GM12874 (cell line): ENCODE measurements around the gene XPNPEP1.

Source experiments
- TF ChIP-seq, protein P1 (sequence below): IDR thresholded peaks from 2 replicates; pipeline ENCODE4 v1.5.1; 2011; ENCODE audit warnings: low read depth, mild to moderate bottlenecking, control low read depth, low read length, moderate library complexity; ENCODE audit not compliant: insufficient read depth

Gene XPNPEP1

DNA sequence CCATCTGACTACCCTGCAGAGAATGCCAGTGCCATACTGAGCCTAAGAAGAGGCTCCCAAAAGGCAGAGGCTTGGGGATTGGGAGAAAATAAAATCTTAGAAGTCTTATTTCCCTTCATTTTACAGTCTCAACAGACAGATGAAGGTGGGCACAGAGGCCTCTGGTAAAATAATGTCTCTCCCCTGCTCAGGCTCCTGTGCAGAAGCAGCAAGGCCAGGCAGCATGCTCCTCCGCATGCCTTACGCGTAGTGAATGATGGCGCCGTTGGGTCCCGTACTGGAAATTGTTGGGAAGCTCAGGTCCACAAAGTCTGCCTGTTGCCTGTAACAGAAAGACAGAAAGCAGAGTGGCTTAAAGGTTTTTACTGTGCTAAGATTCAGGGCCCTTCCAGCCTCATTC is 45.8 kb downstream of the XPNPEP1 start:
- TF ChIP-seq, protein P1, sequence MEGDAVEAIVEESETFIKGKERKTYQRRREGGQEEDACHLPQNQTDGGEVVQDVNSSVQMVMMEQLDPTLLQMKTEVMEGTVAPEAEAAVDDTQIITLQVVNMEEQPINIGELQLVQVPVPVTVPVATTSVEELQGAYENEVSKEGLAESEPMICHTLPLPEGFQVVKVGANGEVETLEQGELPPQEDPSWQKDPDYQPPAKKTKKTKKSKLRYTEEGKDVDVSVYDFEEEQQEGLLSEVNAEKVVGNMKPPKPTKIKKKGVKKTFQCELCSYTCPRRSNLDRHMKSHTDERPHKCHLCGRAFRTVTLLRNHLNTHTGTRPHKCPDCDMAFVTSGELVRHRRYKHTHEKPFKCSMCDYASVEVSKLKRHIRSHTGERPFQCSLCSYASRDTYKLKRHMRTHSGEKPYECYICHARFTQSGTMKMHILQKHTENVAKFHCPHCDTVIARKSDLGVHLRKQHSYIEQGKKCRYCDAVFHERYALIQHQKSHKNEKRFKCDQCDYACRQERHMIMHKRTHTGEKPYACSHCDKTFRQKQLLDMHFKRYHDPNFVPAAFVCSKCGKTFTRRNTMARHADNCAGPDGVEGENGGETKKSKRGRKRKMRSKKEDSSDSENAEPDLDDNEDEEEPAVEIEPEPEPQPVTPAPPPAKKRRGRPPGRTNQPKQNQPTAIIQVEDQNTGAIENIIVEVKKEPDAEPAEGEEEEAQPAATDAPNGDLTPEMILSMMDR = no peak

DNA sequence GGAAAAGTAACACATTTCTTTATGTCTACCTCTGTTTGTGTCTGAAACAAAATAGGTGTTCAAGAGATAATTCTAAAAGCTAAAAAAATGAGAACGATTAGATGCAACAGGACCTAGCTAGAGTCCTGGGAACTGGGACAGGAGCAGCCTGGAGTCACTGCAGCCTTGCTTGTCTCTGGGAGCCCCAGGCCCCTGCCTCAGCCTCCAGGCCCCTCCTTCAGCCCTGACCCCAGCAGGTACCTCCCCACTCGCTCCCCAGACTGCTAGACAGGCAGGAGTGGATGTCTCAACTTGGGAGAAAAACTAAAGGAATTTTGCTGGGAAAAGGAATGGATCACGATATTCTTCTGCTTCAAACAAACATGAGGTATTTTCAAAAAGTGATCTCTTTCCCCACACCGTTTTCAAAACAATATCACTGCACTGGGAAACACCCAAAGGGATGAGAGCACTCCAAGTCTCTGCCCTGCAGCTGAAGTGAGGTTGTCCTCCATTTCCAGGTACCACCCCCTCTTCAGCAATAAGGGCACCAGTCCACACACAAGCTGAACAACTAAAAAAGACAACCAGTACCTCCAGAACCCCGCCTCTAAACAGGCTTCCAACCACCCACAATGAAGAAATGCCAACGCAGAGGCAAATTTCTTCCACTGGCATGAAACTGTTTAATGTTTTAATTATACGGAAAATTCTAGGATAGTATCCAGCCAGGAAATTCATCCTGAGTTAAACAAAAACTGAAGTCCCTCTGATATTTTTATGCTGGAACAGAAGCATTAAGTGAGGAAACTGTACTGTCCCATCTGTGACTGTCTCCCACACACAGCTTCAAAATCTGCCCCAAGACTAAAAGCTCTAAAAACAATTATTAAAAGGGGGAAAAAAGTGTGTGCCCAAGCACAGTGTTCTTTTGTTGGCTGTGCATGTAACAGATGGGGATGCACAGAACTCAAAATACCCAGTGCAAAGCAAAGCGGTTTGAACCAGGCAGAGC is 47.2 kb downstream of the XPNPEP1 start:
- TF ChIP-seq, protein P1 = no peak

DNA sequence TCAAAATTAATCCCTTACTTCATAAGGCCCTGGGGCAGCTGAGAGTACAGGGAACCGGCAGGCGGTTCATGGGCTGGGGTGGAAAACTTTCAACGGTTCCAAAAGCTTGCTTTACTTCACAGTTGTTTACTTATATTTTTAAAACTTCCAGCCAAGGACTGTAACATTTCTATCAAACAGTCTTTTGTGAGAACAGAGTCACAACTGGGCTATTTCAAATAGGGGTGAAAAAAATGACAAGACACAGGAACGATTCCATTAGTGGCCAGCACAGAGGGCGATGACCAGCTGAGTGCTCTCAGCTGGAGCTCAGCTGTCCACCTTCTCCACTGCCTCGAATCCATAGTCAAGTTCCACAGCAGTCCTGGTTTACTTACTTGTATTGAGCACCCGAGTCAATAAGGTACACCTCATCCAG is 48.2 kb downstream of the XPNPEP1 start:
- TF ChIP-seq, protein P1 = no peak

DNA sequence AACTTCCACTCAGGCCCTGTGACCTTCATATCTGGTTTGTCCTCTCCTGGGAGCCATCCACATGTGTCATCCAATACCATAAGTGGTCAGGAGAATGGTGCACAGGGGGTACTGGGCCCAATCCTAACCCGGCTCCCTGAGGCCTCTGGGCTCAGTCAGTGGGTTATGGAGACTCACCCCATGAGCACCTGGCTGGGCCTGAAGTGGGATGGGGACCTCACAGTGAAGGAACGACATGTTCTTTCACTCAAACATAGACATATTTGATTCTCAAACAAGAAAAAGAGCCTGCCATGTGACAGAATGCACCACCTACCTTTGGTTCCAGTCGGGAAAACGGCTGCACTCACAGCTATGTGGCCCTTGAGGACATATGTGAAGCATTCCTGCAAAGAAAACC is 51.8 kb downstream of the XPNPEP1 start:
- TF ChIP-seq, protein P1 = no peak

DNA sequence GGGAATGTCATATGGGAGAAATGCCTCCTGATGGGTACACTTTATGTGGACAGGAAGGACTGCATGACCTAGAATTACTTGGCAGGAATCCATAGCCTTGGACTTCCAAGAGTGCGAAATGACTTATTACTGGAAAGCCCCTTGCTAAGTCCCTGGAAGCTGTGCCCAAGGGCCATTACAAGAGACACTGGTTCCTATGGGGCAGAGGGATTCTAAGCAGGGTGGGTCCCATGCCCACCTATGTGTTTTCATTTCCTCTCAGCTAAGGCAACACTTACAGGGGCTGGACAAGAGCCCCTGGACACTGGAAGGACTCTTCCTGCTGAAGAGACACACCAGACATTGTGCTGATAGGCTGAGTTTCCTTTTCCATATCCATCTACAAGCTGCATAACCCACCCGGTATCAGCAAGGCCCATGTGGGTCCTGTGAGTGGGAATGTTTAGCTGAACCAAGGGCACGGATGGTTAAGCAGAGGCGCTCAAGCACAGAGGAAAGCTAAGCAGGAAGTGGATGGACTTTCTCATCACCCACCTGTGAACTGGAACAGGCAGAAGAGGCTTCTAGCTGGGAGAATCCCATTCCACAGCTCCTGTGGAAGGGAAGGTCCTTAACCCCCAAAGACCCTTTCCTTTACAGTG is 56.2 kb downstream of the XPNPEP1 start:
- TF ChIP-seq, protein P1 = no peak

DNA sequence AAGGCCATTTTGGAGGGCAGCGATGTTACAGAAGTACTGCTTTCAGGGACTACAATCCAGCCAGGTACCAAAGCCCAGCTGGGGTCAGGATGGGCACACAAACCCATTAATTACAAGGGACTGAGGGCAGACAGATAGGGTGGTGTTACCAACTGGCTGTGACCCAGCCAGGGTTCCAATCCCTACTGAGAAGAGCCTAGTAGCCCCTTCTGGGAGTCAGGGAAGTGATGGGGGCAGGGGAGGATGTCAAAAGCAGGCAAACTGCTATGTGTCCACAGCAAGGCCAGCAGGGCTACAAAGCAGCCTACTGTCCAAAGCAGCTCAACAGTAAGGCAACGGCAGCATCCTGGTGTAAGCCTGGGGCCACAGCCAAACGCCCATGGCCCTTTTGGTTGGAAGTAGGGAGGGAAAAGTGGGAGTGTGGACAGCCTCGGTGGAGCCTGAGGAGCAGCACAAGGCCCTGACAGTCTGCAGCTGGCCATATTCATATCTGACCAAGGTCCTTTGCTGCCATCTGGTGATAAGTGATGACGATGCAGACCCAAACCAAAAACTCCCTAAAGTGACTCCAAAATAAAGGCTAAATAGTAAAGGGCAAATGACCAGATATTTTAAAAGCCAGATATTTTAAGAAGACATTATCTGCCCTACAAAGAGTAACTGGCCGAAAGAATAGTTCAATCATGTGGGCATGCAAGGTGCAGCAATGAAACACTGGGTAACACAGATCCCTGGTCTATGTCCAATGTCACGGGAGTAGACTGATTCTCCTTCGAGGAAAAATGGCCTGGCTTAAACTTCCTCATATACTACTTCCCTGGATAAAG is 56.9 kb downstream of the XPNPEP1 start:
- TF ChIP-seq, protein P1 = no peak

DNA sequence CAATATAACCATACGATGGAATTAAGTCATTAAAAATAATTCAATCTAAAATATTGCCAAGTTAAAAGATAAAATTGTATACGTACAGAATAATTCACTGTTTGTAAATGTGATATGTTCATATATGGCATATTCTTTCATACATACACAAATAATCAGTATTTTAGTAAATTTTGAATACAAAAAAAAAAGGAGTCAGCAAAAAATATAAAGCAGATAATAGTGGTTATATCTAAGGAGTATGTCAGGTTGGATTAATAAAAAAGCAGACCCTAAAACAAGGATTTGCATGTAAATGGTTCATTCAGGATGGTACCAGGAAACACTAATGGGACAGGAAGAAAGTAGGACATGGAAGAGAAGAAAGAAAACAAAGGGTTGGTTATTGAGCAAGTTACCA is 59.5 kb downstream of the XPNPEP1 start:
- TF ChIP-seq, protein P1 = no peak
